ENCODE data around the gene TENM3.

Gene TENM3

DNA sequence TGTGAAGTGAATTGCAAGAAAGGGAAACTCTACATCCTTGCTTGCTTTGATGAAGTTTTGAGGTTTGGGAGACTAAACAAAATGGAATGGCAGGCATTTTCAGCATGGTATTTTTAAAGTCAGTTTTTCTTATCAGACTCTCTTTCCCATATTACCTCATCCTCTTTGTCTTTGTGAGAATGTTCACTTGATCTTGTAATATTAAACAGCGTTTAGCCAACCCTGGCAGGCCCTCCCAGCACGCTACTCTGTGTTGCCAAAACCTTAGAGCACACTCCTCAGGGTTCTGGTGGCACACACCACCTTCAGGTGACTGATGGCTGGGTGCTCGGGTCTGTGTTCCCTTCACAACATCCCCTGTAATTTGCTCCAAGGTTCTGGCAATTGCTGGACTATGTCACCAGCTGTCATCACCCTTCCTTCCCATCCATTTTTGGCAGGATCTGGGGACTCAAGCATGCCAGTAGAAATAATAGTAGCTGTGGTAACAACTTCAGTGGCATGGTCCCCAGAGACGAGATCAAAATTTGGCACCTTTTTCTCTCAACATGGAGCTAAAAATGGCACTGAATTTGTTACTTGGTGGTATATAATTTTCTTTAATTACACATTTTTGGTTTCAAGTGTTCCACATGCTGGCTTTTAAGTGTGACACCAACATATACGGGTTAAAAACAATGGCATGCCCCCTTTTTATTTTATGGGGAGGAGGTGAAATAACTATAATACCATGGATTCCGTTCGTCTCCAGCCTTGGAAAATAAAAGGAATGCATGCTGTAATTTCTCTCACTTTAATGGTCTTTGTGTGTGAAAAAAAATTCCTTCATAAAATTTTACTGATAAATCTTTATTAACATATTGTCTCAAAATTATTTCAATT, 400.8 kb downstream of the TENM3 start:
- DNase-seq = no peak

DNA sequence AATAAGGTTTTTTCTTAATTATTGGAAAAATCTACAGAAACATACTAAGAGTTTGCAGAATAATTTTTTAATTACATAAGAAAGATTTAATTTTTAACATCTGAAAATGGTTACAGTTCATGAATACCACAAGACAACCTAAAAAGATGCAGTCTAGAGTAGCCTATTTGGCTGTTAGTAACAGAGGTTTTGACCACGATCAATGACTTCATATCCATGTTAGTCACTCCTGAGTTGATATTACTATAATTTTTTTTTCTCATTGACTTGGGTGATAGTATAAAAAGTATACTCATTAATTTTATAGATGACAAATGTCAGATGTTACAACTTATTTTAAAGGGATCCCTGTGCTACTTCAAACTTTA, 401.5 kb downstream of the TENM3 start:
- DNase-seq = no peak

DNA sequence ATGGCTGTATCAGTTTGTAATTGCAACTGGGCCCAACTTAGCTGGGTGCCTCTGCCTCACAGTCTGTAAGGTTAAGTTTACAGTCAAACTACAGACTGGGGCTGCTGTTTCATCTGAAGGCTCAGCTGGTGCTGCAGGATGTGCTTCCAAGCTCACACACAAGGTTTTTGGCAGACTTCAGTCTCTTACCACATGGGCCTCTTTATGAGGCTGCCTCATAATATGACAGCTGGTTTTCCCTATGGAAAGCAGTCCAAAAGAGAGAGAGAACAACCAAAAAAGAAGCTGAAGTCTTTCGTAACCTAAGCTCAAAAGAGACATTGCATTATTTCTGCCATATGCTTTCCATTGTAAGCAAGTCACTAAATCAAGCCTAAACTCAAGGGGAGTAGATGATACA, 402.3 kb downstream of the TENM3 start:
- DNase-seq = no peak

DNA sequence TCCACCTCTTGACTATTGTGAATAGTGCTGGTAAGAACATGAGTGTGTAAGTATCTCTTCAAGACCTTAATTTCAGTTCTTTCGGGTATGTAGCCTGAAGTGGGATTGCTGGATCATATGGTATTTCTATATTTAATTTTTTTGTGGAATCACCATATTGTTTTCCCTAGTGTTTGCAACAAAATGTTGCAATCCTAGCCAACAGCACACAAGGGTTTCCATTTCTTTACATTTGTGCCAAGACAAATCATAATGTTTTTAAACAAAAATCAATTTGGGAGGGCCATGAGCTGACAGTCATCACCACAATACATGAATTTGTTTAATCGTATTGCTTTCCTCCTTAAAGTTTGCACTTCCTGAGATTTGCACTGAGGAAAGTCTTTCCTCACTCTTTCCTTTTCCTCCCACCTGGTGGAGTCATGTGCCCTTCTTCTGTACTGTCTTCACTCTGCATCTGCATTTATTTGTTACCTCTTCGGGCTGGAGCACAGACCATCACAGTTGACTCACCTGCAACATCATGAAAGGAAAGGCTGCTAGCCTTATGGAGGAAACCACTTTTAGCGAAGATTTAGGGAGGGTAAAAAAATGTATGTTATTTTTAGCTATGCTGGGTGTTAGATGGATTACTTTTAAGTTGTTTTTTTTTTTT, 404.6 kb downstream of the TENM3 start:
- no peak for DNase-seq

DNA sequence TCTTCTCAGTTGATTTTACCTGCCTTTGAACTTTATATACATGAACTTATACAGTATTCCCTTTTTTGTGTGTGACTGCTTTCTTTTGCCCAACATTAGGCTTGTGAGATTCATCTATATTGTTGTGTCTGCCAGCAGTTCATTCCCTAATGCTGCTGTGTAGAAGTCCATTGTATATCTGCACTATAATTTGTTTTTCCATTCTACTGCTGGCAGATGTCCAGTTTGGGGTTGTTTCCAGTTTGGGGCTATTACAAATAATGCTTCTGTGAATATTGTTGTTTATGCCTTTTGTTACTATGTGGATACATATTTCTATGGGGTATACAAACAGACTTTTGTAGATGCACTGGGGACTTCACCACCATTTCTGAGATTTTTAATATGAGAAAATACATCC, 405.6 kb downstream of the TENM3 start:
- DNase-seq = no peak

DNA sequence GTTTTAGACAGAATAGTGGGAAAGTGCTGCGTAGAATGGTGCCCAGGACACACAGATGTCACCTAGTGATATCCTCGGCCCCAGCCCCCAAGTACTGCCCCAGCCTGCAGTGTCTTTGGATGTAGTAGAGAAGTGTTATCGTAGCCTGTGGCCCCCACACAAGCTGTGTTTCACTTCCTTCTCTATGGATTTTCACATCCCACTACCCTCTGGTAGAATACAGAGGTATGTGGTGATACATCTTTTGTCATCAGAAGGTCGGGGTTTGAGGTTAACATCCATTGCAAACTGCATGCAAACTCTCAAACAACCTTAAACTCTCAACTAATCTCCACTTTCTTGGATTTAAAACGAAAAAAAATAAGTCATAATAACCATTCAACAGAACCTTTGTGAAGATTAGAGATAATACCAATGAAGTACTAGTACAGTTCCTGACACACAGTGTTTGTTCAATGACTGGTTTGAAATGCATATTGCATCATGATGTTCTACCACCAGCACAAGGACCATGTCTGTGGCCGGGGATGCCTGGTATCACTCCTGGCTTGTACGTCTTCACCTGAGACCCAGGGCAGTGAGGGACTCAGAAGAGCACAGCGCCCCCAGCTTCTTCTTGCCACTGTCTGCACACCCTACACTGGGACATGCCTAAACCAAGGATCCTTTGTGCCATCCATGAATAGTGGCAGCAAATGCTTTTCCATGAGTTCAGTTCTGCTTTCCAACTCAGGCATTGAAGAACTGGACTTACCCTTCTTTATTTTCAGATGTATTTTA, 406.7 kb downstream of the TENM3 start:
- no peak for DNase-seq

DNA sequence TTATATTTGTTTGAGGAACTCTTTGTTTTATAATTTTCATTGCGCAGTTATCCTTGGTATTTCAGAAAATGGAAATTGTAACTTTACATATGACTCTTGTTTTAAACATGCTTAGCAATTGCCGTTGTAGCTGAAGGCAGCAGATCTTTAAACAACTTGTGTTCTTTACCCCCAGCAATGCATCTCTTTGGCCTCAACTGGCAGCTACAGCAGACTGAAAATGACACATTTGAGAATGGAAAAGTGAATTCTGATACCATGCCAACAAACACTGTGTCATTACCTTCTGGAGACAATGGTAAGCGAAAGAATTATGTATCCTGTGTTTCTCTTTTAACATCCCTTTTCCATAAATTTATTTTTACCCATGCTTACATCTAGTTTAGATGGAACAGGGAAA, 410.4 kb downstream of the TENM3 start:
- DNase-seq = no peak

DNA sequence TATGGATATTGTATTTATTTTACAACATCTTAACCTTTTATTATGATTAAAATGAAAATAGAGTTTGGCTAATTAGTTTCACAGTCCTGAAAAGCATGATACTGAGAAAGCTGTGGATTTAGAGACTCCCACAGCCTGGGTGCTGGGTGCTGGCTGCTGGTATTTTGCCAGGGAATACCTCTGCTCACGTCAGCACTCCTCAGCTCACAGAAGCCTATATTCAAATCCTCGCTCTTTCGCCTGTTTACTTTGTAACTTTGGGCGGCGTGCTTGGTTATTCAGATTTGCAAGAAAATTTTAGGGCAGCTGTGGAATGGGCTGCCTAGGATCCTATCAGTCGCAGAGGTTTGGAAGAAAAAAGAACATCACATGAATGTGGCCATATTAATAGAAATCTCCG, 412.1 kb downstream of the TENM3 start:
- DNase-seq = no peak

DNA sequence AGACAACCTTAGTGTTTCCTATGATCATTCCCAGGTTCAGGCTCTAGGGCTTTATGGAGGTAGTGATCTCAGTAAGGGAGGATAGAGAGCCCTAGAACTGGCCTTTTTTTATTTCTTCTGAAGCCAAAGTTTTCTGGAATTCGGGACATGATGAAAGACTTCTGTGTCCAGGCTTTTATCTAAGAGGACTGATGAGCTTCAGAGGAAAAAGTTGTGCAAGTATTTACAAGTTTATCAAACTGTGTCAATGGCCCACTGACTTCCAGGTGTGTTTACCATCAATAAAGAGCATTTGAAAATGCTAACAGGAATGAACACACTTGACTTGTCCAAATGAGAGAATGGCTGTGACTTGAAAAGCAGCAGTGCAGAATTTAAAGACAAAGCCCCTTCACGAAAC, 419.3 kb downstream of the TENM3 start:
- no peak for DNase-seq

DNA sequence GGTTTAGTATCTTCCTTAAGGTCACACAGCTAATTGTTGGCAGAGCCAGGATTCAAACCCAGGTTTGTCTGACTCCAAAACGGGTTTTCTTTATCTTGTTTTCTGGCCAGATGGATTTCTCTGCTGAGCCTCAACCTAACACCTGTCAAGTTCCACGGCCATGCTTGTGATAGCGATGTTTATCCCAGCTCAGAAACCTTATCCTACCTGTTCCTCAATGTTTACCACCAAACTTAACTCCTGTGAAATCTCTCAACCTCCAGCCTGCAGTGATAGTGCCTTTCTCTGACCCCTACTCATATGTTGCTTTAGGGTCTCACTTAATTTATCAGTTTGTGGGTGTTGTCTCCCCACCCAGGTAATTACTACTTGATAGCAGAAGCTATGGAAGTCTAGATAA, 428.0 kb downstream of the TENM3 start:
- DNase-seq = no peak

DNA sequence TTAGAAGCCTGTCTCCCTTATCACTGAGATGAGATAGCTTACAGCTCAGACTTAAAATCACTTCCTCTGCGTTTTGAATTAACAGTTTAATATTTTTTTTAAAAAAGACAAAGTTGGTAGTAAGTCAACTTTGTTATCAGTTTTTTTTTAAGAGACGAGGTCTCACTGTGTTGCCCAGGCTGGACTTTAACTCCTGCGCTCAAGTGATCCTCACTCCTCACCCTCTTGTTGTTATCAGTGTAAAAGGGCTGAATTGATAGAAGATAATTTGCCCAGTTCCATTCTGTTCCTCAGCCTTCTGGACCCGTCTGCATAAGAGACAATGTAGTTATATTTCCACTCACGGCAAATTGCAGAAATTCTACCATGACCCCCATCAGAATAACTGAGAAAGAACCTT, 428.5 kb downstream of the TENM3 start:
- no peak for DNase-seq

DNA sequence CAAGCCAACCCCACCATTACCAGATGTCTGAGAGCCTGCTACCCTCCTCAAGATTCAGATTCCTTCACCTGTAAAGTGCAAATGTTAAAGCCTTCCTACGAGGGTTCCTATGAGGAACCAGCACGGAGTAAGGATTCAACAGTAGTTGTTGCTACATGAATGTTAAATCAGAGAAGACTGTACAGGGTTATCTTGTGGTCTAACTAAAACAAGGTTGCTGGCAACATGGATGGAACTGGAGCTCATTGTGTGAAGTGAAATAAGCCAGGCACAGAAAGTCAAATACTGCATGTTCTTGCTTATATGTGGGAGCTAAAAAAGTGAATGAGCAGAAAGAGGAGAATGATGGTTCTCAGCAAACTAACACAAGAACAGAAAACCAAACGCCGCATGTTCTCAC, 435.4 kb downstream of the TENM3 start:
- DNase-seq = no peak

DNA sequence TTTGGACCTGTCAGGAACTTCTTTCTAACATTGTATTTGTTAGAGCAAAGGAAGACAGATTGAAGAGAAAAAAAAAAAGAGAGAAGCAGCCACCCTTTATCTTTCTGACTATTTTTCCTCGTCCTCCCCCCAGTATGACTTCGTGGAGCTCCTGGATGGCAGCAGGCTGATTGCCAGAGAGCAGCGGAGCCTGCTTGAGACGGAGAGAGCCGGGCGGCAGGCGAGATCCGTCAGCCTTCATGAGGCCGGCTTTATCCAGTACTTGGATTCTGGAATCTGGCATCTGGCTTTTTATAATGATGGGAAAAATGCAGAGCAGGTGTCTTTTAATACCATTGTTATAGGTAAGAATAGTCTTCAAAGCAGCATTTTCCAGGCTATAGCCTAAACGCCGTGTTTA, 436.3 kb downstream of the TENM3 start:
- no peak for DNase-seq

DNA sequence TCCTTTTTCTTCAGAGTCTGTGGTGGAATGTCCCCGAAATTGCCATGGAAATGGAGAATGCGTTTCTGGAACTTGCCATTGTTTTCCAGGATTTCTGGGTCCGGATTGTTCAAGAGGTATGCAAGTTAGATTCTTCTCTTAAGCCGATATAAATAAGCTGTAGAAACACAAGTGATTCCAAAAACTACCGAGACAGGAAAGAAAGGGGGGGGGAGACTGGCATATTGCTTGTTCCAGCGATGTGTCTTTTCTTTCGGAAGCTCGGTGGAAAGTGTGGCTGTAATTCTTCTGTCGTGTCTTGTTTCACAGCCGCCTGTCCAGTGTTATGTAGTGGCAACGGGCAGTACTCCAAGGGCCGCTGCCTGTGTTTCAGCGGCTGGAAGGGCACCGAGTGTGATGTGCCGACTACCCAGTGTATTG, 437.0 kb downstream of the TENM3 start:
- DNase-seq = no peak

DNA sequence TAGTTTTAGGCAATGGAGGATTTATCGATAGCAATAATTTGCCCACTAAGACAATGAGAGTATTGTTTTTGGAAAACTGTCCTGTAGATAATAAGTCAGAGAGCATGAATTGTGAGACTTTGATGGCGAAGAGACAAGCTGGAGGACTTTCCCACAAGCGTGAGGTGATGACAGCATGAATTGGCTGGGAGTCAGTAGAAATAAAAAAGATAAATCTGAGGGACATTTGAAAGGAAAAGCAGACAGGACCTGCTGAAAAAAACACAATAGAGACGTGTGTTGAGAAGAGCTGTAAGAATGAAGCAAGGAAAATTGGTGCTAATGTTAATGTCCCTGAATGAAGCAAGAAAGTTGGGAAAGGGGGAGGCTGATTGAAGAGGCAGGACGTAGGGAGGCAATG, 440.5 kb downstream of the TENM3 start:
- no peak for DNase-seq

DNA sequence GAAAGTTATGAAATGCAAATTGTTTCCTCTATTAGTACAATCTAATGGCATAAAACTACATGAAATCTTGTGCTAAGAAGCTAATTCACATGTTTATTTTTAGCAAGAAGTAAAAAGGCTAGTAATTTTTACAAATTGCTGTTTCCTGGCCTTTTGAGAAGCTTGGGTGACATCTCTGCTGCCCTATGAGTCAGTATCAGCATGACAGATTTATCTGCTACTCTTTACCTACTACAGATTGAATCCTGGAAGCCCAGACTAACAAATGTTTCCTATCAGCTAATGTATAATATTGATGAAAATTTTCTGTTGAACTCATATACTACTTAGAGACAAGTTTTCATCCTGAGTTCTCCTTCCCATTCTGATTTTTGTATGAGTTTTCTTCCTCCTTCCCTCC, 441.6 kb downstream of the TENM3 start:
- DNase-seq = no peak

DNA sequence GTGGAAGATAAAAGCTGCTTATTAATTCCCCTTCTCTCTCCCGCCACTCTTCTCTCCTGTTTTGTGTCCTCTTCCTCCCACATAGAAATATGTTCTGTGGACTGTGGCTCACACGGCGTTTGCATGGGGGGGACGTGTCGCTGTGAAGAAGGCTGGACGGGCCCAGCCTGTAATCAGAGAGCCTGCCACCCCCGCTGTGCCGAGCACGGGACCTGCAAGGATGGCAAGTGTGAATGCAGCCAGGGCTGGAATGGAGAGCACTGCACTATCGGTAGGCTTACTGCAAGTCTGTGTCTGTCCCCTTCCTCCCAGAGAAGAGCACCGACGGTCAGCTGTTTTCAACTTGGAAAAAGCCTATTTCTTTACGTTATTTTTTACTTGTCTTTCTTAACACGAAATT, 444.9 kb downstream of the TENM3 start:
- DNase-seq = no peak

DNA sequence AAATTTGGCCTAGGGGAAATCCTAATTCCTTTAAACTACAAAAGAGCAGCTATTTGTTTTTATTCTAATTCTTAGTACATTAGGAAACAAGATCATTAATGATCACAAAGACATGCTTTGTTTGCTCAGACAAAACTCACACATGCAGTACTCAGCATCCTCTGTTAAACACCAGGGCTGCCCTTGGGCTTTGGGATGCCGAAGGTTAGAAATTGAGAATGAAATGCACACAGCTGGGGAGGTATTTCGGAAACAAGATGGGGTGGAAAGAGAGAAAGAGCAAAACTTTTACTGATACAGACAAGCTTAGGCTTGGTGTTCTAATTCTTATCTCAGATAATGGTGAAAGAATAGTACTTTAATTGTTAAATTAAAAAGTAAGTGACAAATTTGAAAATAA, 451.3 kb downstream of the TENM3 start:
- no peak for DNase-seq

DNA sequence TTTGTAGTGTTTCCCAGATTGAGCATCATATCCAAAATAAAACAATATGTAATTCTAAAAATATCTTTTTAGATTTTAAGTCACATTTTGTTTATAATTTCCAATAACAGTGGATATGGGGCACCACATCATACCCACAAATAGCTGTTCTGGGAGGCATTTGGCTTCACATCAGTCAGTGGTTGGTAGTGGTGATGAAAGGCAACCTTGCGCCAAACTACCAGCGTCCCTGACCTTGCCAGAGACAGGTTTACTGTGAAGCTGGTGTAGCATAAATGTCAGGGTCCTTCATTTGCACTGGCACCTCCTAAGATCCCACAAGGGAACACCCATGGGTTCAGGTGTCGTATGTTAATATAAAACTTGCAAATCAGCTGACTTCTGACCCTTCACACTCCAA, 451.8 kb downstream of the TENM3 start:
- no peak for DNase-seq

DNA sequence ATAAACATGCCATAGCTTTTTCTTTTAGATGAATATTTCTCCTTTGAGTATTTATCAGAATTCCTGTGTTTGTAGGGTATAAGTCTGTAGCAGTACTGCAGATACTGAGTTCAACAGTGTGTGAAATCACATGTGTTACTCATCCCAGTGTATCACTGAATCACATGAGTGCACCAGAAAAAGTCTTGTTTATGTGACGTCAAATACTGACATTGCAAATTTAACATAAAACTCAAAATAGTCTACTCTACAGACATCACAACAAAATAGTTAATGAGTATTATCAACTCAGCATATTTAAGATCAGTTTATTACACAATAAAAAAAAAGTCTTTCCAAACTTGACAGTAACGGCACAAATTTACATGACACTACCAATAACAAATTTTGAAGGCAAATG, 452.6 kb downstream of the TENM3 start:
- DNase-seq = no peak

DNA sequence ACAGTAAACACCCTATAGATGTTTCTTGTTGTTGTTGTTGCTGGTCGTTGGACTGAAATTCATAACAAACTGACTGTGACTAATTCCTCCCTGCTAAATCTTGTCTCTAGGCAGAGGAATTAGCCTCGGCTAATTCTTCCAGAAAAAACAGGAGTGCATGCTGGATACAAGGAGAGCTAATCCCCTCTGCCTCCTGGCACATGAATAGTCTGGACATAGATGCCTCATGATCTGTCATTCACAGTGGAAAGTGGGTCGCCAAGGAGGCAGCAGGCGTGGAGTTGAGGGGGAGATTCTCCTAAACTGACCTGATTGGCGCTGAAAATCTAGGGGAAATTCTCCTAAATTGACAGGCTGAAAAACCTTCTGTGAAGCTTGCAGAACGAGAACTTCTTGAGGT, 453.9 kb downstream of the TENM3 start:
- DNase-seq = no peak

DNA sequence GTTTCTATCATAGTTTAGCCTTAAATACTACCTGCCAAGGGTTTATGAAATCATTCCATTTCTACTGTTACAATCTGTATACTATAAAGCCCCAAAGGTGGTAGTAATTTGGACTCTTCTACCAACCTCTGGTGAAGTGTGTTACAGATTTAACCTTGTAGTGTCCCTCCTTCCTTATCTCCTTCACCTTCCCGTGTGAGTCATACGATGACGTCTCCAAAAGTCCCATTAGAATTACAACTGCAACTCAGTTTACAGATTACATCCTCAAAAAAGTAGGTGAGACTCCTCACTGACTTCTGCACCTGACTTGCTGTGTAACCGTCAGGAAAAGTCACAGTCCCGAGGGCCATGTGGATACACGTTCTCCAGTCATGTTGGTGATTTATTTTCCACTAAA, 455.0 kb downstream of the TENM3 start:
- no peak for DNase-seq

DNA sequence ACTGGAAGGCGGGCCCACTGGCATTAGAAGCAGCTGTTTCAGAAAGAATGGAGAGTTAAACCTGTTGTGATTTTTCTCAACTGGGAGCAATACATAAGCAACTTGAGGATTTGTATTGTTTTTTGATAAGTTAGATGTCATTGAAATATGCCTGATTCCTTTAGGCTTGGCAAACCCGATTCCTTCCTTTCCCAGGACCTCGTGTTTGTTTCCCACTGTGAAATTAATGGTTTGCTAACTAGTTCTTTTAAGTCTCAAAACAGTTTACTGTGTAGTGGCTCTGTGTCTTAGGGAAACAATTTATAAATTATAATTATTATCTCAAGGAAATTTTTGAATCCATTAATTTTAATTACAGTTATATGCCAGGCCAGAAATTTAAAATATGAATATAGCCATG, 456.0 kb downstream of the TENM3 start:
- no peak for DNase-seq

DNA sequence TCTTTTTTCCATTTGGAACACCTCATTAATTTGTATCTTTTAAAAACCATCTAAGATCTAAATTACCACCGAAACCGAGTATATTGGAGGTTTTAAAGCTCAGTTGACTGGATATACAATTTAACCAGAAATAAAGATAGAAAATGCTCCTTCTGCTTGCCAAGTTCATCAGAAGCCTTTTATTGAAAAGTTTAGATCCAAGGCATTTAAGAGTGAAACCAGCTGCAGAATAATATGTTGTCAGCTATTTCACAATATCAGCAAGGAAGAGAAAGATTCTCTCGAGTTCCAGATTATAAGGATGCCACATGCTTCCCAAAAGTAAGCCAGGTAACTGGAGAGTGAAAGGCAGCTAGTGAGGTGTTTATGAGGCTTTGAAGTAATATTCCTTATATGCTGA, 456.6 kb downstream of the TENM3 start:
- no peak for DNase-seq
